Mesenchymal stem cell (in vitro differentiated cells and primary cell): Measurements from ENCODE around the gene KIF23.

Experiments used
- DNase-seq: peaks from one replicate; pipeline ENCODE4 v3.0.0-alpha.2; 2013
- H2AFZ ChIP-seq: one replicate; pipeline ENCODE4 v1.6.1; 2013; ENCODE audit warnings: low read depth, mild to moderate bottlenecking, control low read depth, inconsistent platforms, low read length, moderate library complexity
- H2AK5ac ChIP-seq: 2 replicates; pipeline ENCODE4 v1.6.1; 2013; ENCODE audit warnings: low read length, moderate library complexity, mild to moderate bottlenecking, inconsistent platforms; ENCODE audit not compliant: severe bottlenecking
- H2BK120ac ChIP-seq: one replicate; pipeline ENCODE4 v1.6.1; 2013; ENCODE audit warnings: low read depth, mild to moderate bottlenecking, inconsistent platforms, low read length, moderate library complexity
- H2BK12ac ChIP-seq, 2 experiments: one replicate each; pipeline ENCODE4 v1.6.1; 2013; ENCODE audit warnings: inconsistent platforms in 2 of 2, low read length in 2 of 2, mild to moderate bottlenecking in 2 of 2, moderate library complexity in 2 of 2, control low read depth in 1 of 2
- H2BK15ac ChIP-seq: one replicate; pipeline ENCODE4 v1.6.1; 2013; ENCODE audit warnings: mild to moderate bottlenecking, low read depth, inconsistent platforms; ENCODE audit not compliant: poor library complexity, severe bottlenecking
- H2BK5ac ChIP-seq: 2 replicates; pipeline ENCODE4 v1.6.1; 2013; ENCODE audit warnings: low read depth, mild to moderate bottlenecking, low read length, control low read depth, inconsistent platforms; ENCODE audit not compliant: poor library complexity, severe bottlenecking
- H3K14ac ChIP-seq, 2 experiments: one replicate each; pipeline ENCODE4 v1.6.1; 2013; ENCODE audit warnings: inconsistent platforms in 2 of 2, low read length in 2 of 2, control low read depth in 1 of 2, mild to moderate bottlenecking in 1 of 2, moderate library complexity in 1 of 2
- H3K18ac ChIP-seq, 2 experiments: one replicate each; pipeline ENCODE4 v1.6.1; 2013; ENCODE audit warnings: inconsistent platforms in 2 of 2, low read length in 2 of 2, control low read depth in 1 of 2, low read depth in 1 of 2, mild to moderate bottlenecking in 1 of 2
- H3K23ac ChIP-seq, 2 experiments: one replicate each; pipeline ENCODE4 v1.6.1; 2013; ENCODE audit warnings: inconsistent platforms in 2 of 2, low read length in 2 of 2, mild to moderate bottlenecking in 2 of 2, moderate library complexity in 2 of 2, control low read depth in 1 of 2
- H3K27ac ChIP-seq: 2 replicates; pipeline ENCODE4 v1.5.1; 2013; ENCODE audit warnings: mild to moderate bottlenecking, moderate library complexity, low read length, control low read depth, inconsistent platforms; ENCODE audit not compliant: poor library complexity, severe bottlenecking
- H3K27me3 ChIP-seq, 2 experiments: 2 replicates each; pipeline versions ENCODE4 v1.6.1 to v1.7.0; 2013; ENCODE audit warnings: low read length in 2 of 2, mild to moderate bottlenecking in 2 of 2, moderate library complexity in 2 of 2, control low read depth in 1 of 2, inconsistent platforms in 1 of 2; ENCODE audit not compliant: control insufficient read depth in 1 of 2, insufficient read depth in 1 of 2
- H3K36me3 ChIP-seq, 2 experiments: 2 replicates each; pipeline versions ENCODE4 v1.6.1 to v1.7.0; 2013; ENCODE audit warnings: low read length in 2 of 2, control low read depth in 1 of 2, inconsistent platforms in 1 of 2, low read depth in 1 of 2, mild to moderate bottlenecking in 1 of 2; ENCODE audit not compliant: insufficient read depth in 2 of 2, control insufficient read depth in 1 of 2
- H3K4ac ChIP-seq, 2 experiments: one replicate each; pipeline ENCODE4 v1.6.1; 2013; ENCODE audit warnings: inconsistent platforms in 2 of 2, low read length in 2 of 2, mild to moderate bottlenecking in 2 of 2, moderate library complexity in 2 of 2, control low read depth in 1 of 2, low read depth in 1 of 2
- H3K4me1 ChIP-seq: 2 replicates; pipeline ENCODE4 v1.6.1; 2013; ENCODE audit warnings: low read depth, low read length, control low read depth; ENCODE audit not compliant: control insufficient read depth, insufficient read depth
- H3K4me2 ChIP-seq: 2 replicates; pipeline ENCODE4 v1.6.1; 2013; ENCODE audit warnings: low read length, mild to moderate bottlenecking, inconsistent platforms; ENCODE audit not compliant: poor library complexity, severe bottlenecking
- H3K4me3 ChIP-seq, 2 experiments: 2 replicates each; pipeline versions ENCODE4 v1.5.1 to v1.7.0; 2013; ENCODE audit warnings: low read length in 2 of 2, mild to moderate bottlenecking in 2 of 2, control low read depth in 1 of 2, low read depth in 1 of 2; ENCODE audit not compliant: insufficient read depth in 1 of 2
- H3K79me1 ChIP-seq: replicated peaks from 2 replicates; pipeline ENCODE4 v1.6.1; 2013; ENCODE audit warnings: mild to moderate bottlenecking, control low read depth, low read length, inconsistent platforms; ENCODE audit not compliant: poor library complexity, severe bottlenecking
- H3K9ac ChIP-seq: 2 replicates; pipeline ENCODE4 v1.7.0; 2013; ENCODE audit warnings: mild to moderate bottlenecking, low read length, moderate library complexity
- H3K9me3 ChIP-seq: 2 replicates; pipeline ENCODE4 v1.7.0; 2013; ENCODE audit warnings: mild to moderate bottlenecking, low read length; ENCODE audit not compliant: control insufficient read depth
- H4K8ac ChIP-seq: one replicate; pipeline ENCODE4 v1.6.1; 2013; ENCODE audit warnings: inconsistent platforms, mild to moderate bottlenecking, low read length, moderate library complexity
- H4K91ac ChIP-seq: one replicate; pipeline ENCODE4 v1.6.1; 2013; ENCODE audit warnings: mild to moderate bottlenecking, low read length, inconsistent platforms
- WGBS: methylation state at CpG from one replicate; pipeline ENCODE4 v1.1.7; 2013; ENCODE audit warnings: mixed read lengths; 5-methylcytosine and 5-hydroxymethylcytosine counted together

KIF23 gene

DNA sequence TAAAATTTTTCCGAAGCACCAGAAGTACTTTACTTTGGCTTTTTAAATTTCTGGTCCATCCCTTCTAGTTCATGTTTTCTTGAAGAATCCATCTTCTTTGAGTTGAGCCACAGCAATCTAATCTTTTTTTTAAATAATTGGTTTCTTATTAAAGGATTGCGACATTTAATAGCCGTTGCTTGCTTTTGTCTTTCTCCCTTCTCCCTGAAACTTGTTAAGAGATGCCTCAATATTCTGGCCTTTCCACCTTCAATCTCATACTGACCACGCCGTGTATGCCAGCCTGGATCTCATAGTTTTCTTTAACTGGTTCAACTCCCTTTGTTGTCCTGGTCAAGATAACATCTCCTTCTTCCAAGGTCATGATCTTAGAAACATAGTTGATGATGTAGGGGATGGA is 20.1 kb downstream of the KIF23 start:
- H3K18ac ChIP-seq = no peak overlapping the region
- H3K79me1 ChIP-seq = peaks cover 28% of the 10 kb centered on the region
- no peak overlapping the region for H4K8ac ChIP-seq
- H3K36me3 ChIP-seq = peaks cover 6 to 38% of the 10 kb centered on the region in 2 experiments
- H2AFZ ChIP-seq = no peak overlapping the region
- no peak overlapping the region for H2AK5ac ChIP-seq
- no peak overlapping the region for H3K4ac ChIP-seq
- no peak overlapping the region for H3K23ac ChIP-seq
- no peak overlapping the region for H2BK5ac ChIP-seq
- H3K4me1 ChIP-seq = no peaks in the 10 kb centered on the region
- no peak overlapping the region for H3K14ac ChIP-seq
- no peak overlapping the region for H2BK15ac ChIP-seq
- H3K27me3 ChIP-seq = no peaks in the 10 kb centered on the region
- WGBS = 95% methylated on average over 5 of the region's 5 CpGs
- H3K27ac ChIP-seq = no peak overlapping the region
- H2BK120ac ChIP-seq = no peak overlapping the region
- H4K91ac ChIP-seq = no peak overlapping the region
- no peak overlapping the region for H3K9ac ChIP-seq
- no peak overlapping the region for H3K4me2 ChIP-seq
- H3K4me3 ChIP-seq = no peak overlapping the region
- no peak for DNase-seq
- H2BK12ac ChIP-seq = no peak overlapping the region
- no peaks in the 10 kb centered on the region for H3K9me3 ChIP-seq

DNA sequence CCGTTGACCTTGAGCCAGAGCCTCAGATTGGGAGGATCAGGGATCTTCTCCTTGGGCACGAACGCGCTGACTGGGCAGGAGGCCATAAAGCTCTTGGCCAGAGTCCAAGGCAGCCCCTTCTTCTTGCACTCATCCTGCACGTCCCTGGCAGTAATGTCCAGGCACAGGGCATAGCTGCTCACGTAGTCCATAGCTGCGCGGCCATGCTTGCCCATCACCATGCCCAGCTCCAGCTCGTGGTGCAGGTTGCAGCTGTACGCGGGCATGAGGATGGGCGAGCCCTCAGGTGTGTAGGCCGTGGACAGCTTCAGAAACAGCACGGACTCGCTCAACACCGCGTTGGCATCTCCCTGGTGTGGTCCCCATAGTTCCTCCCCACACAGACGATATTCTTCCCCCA is 20.5 kb downstream of the KIF23 start:
- Histone ChIP-seq H3K9ac (no peak overlapping the region), H3K79me1 (peaks cover 28% of the 10 kb centered on the region), H3K4me3 (no peak overlapping the region), H2BK120ac (no peak overlapping the region), H3K27me3 (no peaks in the 10 kb centered on the region), H3K4ac (no peak overlapping the region), H3K4me2 (no peak overlapping the region), H2BK12ac (no peak overlapping the region), H3K9me3 (no peaks in the 10 kb centered on the region), H2AFZ (no peak overlapping the region), H3K36me3 (peaks cover 6 to 38% of the 10 kb centered on the region in 2 experiments), H3K23ac (no peak overlapping the region), H3K18ac (no peak overlapping the region), H4K91ac (no peak overlapping the region), H2BK15ac (no peak overlapping the region), H3K4me1 (no peaks in the 10 kb centered on the region), H2AK5ac (no peak overlapping the region), H3K27ac (no peak overlapping the region), H3K14ac (no peak overlapping the region), H2BK5ac (no peak overlapping the region), H4K8ac (no peak overlapping the region)
- DNase-seq = no peak
- WGBS = 98% methylated on average over 14 of the region's 18 CpGs

DNA sequence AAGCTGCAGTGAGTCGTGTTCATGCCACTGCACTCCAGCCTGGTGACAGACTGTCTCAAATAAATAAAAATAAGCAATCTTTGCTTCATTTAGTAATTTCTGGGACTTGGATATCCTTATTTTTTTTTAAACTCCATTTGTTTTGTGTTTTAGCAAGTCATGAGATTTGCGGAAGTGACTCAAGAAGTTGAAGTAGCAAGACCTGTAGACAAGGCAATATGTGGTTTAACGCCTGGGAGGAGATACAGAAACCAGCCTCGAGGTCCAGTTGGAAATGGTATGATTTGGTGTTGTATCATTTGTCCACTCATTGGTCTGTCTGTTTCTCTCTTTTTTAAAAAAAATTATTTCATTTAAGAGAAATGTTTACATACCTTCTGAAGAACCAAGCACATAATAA is 21.8 kb downstream of the KIF23 start:
- no peaks in the 10 kb centered on the region for H3K9me3 ChIP-seq
- DNase-seq = no peak

DNA sequence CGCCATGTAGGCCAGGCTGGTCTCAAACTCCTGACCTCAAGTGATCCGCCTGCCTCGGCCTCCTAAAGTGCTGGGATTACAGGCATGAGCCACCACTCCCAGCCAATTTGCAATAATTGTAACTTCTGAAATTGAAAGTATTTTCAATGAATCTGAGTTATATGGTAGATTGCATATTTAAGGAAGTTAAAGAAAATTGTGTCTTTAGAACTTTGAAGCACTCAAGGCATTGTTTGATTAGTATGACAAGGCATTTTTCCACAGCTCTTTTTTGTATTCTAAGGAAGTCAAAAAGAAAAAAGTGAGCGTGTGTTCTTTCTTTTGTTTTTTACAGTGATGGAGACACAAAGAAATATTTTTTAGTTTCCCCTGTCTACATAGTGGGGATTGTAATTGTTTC is 22.8 kb downstream of the KIF23 start:
- WGBS = 96% methylated on average over 4 of the region's 4 CpGs

More for the DNA sequence above, 21.8 kb downstream of the KIF23 start:
- Histone ChIP-seq H2BK5ac (no peak overlapping the region), H2AK5ac (no peak overlapping the region), H3K4me3 (no peak overlapping the region), H3K18ac (no peak overlapping the region), H4K8ac (no peak overlapping the region), H3K27me3 (no peaks in the 10 kb centered on the region), H3K36me3 (peaks cover 6 to 47% of the 10 kb centered on the region in 2 experiments), H4K91ac (no peak overlapping the region), H3K79me1 (peaks cover 22% of the 10 kb centered on the region), H2BK15ac (no peak overlapping the region), H2BK12ac (no peak overlapping the region), H3K14ac (no peak overlapping the region), H3K27ac (no peak overlapping the region), H3K9ac (no peak overlapping the region), H2BK120ac (no peak overlapping the region), H3K23ac (no peak overlapping the region), H3K4me2 (no peak overlapping the region), H3K4me1 (no peaks in the 10 kb centered on the region), H3K4ac (no peak overlapping the region), H2AFZ (no peak overlapping the region)
- 100% methylated on average over 3 of the region's 4 CpGs for WGBS

More for the DNA sequence above, 22.8 kb downstream of the KIF23 start:
- H3K79me1 ChIP-seq = peaks cover 22% of the 10 kb centered on the region
- H3K9me3 ChIP-seq = no peaks in the 10 kb centered on the region
- no peak overlapping the region for H2BK120ac ChIP-seq
- no peak overlapping the region for H2BK12ac ChIP-seq
- H3K27ac ChIP-seq = no peak overlapping the region
- no peak overlapping the region for H2BK15ac ChIP-seq
- H3K4me1 ChIP-seq = no peaks in the 10 kb centered on the region
- H3K18ac ChIP-seq = no peak overlapping the region
- no peak overlapping the region for H3K23ac ChIP-seq
- H2AFZ ChIP-seq = no peak overlapping the region
- no peak overlapping the region for H2BK5ac ChIP-seq
- no peak overlapping the region for H2AK5ac ChIP-seq
- H3K4ac ChIP-seq = no peak overlapping the region
- no peaks in the 10 kb centered on the region for H3K27me3 ChIP-seq
- H3K9ac ChIP-seq = no peak overlapping the region
- no peak overlapping the region for H4K8ac ChIP-seq
- no peak overlapping the region for H4K91ac ChIP-seq
- H3K4me2 ChIP-seq = no peak overlapping the region
- H3K14ac ChIP-seq = no peak overlapping the region
- no peak overlapping the region for H3K4me3 ChIP-seq
- H3K36me3 ChIP-seq = peaks cover 6 to 52% of the 10 kb centered on the region in 2 experiments
- no peak for DNase-seq
